HEK293T (cell line): ENCODE data around the gene FAM118A.
"Not testable (repeated sequence)": the region's sequence is repeated elsewhere in the genome, so short reads cannot be mapped to it uniquely, and the experiment has no call there.

Source experiments
- CTCF ChIA-PET: fragments of 350-600 bp; formaldehyde crosslinking; extraction: SDS; loops from one replicate; lab custom pipeline; 2021; ENCODE audit warnings: antibody characterized with exemption, inconsistent platforms; lab: Yijun Ruan, JAX
- POLR2A ChIA-PET: fragments of 350-600 bp; formaldehyde crosslinking; extraction: SDS; loops from one replicate; lab custom pipeline; 2020; ENCODE audit warnings: antibody characterized with exemption, inconsistent platforms; lab: Yijun Ruan, JAX
- DNase-seq: peaks from one replicate; pipeline ENCODE4 v3.0.0; 2012; ENCODE audit warnings: mixed read lengths; ENCODE audit errors: extremely low spot score
- ARNT ChIP-seq: fragments of 450-650 bp; IDR thresholded peaks from 2 replicates; pipeline ENCODE4 v1.6.1; 2017; ENCODE audit warnings: mild to moderate bottlenecking
- BHLHE40 ChIP-seq: fragments of 450-650 bp; IDR thresholded peaks from 2 replicates; pipeline ENCODE4 v1.6.1; 2016; ENCODE audit warnings: mild to moderate bottlenecking, moderate library complexity, borderline replicate concordance
- CTBP1 ChIP-seq: fragments of 450-650 bp; IDR thresholded peaks from 2 replicates; pipeline ENCODE4 v1.6.1; 2016; ENCODE audit warnings: borderline replicate concordance
- ELF4 ChIP-seq: fragments of 450-650 bp; IDR thresholded peaks from 2 replicates; pipeline ENCODE4 v1.6.1; 2017; ENCODE audit warnings: antibody characterized with exemption
- FOXA1 ChIP-seq: fragments of 450-650 bp; IDR thresholded peaks from 2 replicates; pipeline ENCODE4 v1.6.1; 2016; ENCODE audit warnings: mild to moderate bottlenecking
- FOXK2 ChIP-seq: fragments of 450-650 bp; IDR thresholded peaks from 2 replicates; pipeline ENCODE4 v1.6.1; 2016; ENCODE audit warnings: mild to moderate bottlenecking
- FOXM1 ChIP-seq: fragments of 450-650 bp; IDR thresholded peaks from 2 replicates; pipeline ENCODE4 v1.6.1; 2017; ENCODE audit warnings: mild to moderate bottlenecking, borderline replicate concordance
- HDGF ChIP-seq: fragments of 450-650 bp; IDR thresholded peaks from 2 replicates; pipeline ENCODE4 v1.6.1; 2017; ENCODE audit warnings: antibody characterized with exemption, borderline replicate concordance
- L3MBTL2 ChIP-seq: fragments of 450-650 bp; conservative IDR thresholded peaks from 2 replicates; pipeline ENCODE4 v1.6.1; 2016; ENCODE audit warnings: mild to moderate bottlenecking
- LEF1 ChIP-seq: fragments of 450-650 bp; IDR thresholded peaks from 2 replicates; pipeline ENCODE4 v1.6.1; 2017; ENCODE audit warnings: mild to moderate bottlenecking, borderline replicate concordance
- NFRKB ChIP-seq: fragments of 450-650 bp; IDR thresholded peaks from 2 replicates; pipeline ENCODE4 v1.6.1; 2016; ENCODE audit warnings: mild to moderate bottlenecking, moderate library complexity
- PKNOX1 ChIP-seq: fragments of 450-650 bp; IDR thresholded peaks from 2 replicates; pipeline ENCODE4 v1.6.1; 2016
- SP1 ChIP-seq: fragments of 450-650 bp; IDR thresholded peaks from 2 replicates; pipeline ENCODE4 v1.6.1; 2017
- SUZ12 ChIP-seq: fragments of 450-650 bp; IDR thresholded peaks from 2 replicates; pipeline ENCODE4 v1.6.1; 2016; ENCODE audit warnings: mild to moderate bottlenecking
- TARDBP ChIP-seq: fragments of 450-650 bp; IDR thresholded peaks from 2 replicates; pipeline ENCODE4 v1.6.1; 2016
- ZNF384 ChIP-seq: fragments of 450-650 bp; IDR thresholded peaks from 2 replicates; pipeline ENCODE4 v1.6.1; 2016

The FAM118A gene

GRCh38 chr22:45349916-45350315, 40.2 kb downstream of the FAM118A start:
- CTCF ChIA-PET, result no interaction called here
- DNase-seq, result no peak
- POLR2A ChIA-PET, result no interaction called here
- no peak for TF ChIP-seq NFRKB
- no peak for TF ChIP-seq FOXM1
- TF ChIP-seq HDGF, result no peak

- DNase-seq, result no peak
- POLR2A ChIA-PET, result no interaction called here
- CTCF ChIA-PET, result no interaction called here
- no peak for TF ChIP-seq TARDBP
- no peak for TF ChIP-seq ARNT
- no peak for TF ChIP-seq LEF1
- no peak for TF ChIP-seq SUZ12
- no peak for TF ChIP-seq L3MBTL2
- TF ChIP-seq ZNF384, result no peak
- TF ChIP-seq BHLHE40, result no peak
- TF ChIP-seq PKNOX1, result no peak
- TF ChIP-seq CTBP1, result no peak
- no peak for TF ChIP-seq FOXM1
- TF ChIP-seq FOXK2, result no peak
- TF ChIP-seq HDGF, result no peak
- no peak for TF ChIP-seq ELF4
- no peak for TF ChIP-seq SP1
Observed at GRCh38 chr22:45351956-45352355, 42.2 kb downstream of the FAM118A start.

GRCh38 chr22:45352757-45353156, 43.0 kb downstream of the FAM118A start:
- CTCF ChIA-PET, result not testable (repeated sequence)

GRCh38 chr22:45353786-45354185, 44.1 kb downstream of the FAM118A start:
- TF ChIP-seq ZNF384 (no peak), FOXA1 (no peak), PKNOX1 (no peak), LEF1 (no peak), BHLHE40 (no peak), TARDBP (no peak), SUZ12 (no peak), FOXM1 (no peak), SP1 (no peak), HDGF (no peak), L3MBTL2 (no peak), ARNT (no peak), FOXK2 (no peak), ELF4 (no peak), CTBP1 (no peak), NFRKB (no peak)
- DNase-seq, result no peak
- ChIA-PET POLR2A (no interaction called here), CTCF (no interaction called here)

More at GRCh38 chr22:45352757-45353156, 43.0 kb downstream of the FAM118A start:
- POLR2A ChIA-PET, DNase-seq: not testable (repeated sequence)

- POLR2A ChIA-PET, result no interaction called here
- no peak for TF ChIP-seq BHLHE40
- DNase-seq, result no peak
- CTCF ChIA-PET, result no interaction called here
Observed at GRCh38 chr22:45357490-45357889, 47.8 kb downstream of the FAM118A start.

GRCh38 chr22:45358127-45358526, 48.4 kb downstream of the FAM118A start:
- CTCF ChIA-PET, result no interaction called here
- DNase-seq, result no peak
- POLR2A ChIA-PET, result no interaction called here
- no peak for TF ChIP-seq FOXK2
- TF ChIP-seq SP1, result no peak

GRCh38 chr22:45359627-45360026, 49.9 kb downstream of the FAM118A start:
- no peak for TF ChIP-seq SP1
- no peak for TF ChIP-seq FOXA1
- no peak for DNase-seq
- ChIA-PET CTCF (interaction anchor here (0.7 kb wide), 2 partner anchors 16 to 487 kb away, joined by 3 to 4 read pairs; no protein-coding TSS in a partner anchor), POLR2A (no interaction called here)

- POLR2A ChIA-PET, result no interaction called here
- CTCF ChIA-PET, result no interaction called here
- no peak for TF ChIP-seq FOXA1
- TF ChIP-seq NFRKB, result no peak
- TF ChIP-seq L3MBTL2, result no peak
- TF ChIP-seq FOXK2, result no peak
- TF ChIP-seq LEF1, result no peak
- TF ChIP-seq CTBP1, result no peak
- TF ChIP-seq HDGF, result no peak
- TF ChIP-seq ARNT, result no peak
- TF ChIP-seq BHLHE40, result no peak
- TF ChIP-seq PKNOX1, result no peak
- TF ChIP-seq FOXM1, result no peak
- TF ChIP-seq ELF4, result no peak
- no peak for TF ChIP-seq TARDBP
- no peak for TF ChIP-seq SP1
- no peak for TF ChIP-seq ZNF384
- TF ChIP-seq SUZ12, result no peak
- DNase-seq, result no peak
Observed at GRCh38 chr22:45366713-45367112, 57.0 kb downstream of the FAM118A start.

GRCh38 chr22:45373592-45373991, 63.9 kb downstream of the FAM118A start:
- DNase-seq, POLR2A ChIA-PET, CTCF ChIA-PET: not testable (repeated sequence)
